Gastroesophageal sphincter (tissue), 4 donors: Measurements from ENCODE around the gene MILR1. TPM values are rescaled to one million over a fixed set of nuclear protein-coding genes. Genes with fewer than 3 reads are reported as not detected.

Experiments
- ATAC-seq: fragments of 150-250 bp; one replicate; pipeline ENCODE4 v1.9.1; 2016; ENCODE audit warnings: mild to moderate bottlenecking, moderate library complexity
- H3K27ac ChIP-seq, 4 donors: fragments of 200-600 bp; sonication (generic) in 3 of 4; 1 replicate in 3 of 4; 2 replicates in 1 of 4; pipeline ENCODE4 v1.5.1; 2016 to 2019
- H3K27me3 ChIP-seq: fragments of 200-600 bp; sonication (generic); one replicate; pipeline ENCODE4 v1.5.1; 2019
- H3K36me3 ChIP-seq, 2 donors: fragments of 200-600 bp; sonication (generic); one replicate each; pipeline ENCODE4 v1.5.1; 2019; ENCODE audit warnings: control low read depth in 1 of 2
- H3K4me1 ChIP-seq, 3 donors: fragments of 200-600 bp; sonication (generic); 1 replicate in 2 of 3; 2 replicates in 1 of 3; pipeline ENCODE4 v1.5.1; 2016 to 2019; ENCODE audit warnings: control low read depth in 2 of 3
- H3K4me3 ChIP-seq, 2 donors: fragments of 200-600 bp; sonication (generic); one replicate each; pipeline ENCODE4 v1.5.1; 2019; ENCODE audit warnings: mild to moderate bottlenecking in 1 of 2, moderate library complexity in 1 of 2
- H3K9me3 ChIP-seq, 3 donors: fragments of 200-600 bp; sonication (generic); one replicate each; pipeline ENCODE4 v1.5.1; 2017 to 2019; ENCODE audit warnings: control low read depth in 2 of 3
- EP300 ChIP-seq: sonication (generic); formaldehyde crosslinking; IDR thresholded peaks from one replicate; pipeline ENCODE4 v1.6.1; 2017; ENCODE audit warnings: antibody characterized with exemption, mild to moderate bottlenecking
- POLR2A ChIP-seq, 2 donors: fragments of 450-650 bp; IDR thresholded peaks; one replicate each; pipeline ENCODE4 v1.6.1; 2017; ENCODE audit warnings: antibody characterized with exemption in 2 of 2, mild to moderate bottlenecking in 2 of 2, moderate library complexity in 1 of 2
- POLR2AphosphoS5 ChIP-seq: sonication (generic); formaldehyde crosslinking; IDR thresholded peaks from one replicate; pipeline ENCODE4 v1.6.1; 2017; ENCODE audit warnings: antibody characterized with exemption
- WGBS, 2 donors: methylation state at CpG; one replicate each; pipeline ENCODE4 v1.1.5; 2018; ENCODE audit warnings: low coverage in 1 of 2; 5-methylcytosine and 5-hydroxymethylcytosine counted together
- total RNA-seq, 4 donors: library from RNA; depleted of rRNA; stranded (reverse); fragments of >200 nt; gene quantifications; one replicate each; pipeline ENCODE4 v1.1.0, GENCODE V29; 2016
- TF ChIP-seq, protein P1 (sequence below), 4 experiments: fragments of 200-600 bp in 2 of 4; fragments of 450-650 bp in 2 of 4; sonication (generic) in 1 of 4; IDR thresholded peaks; one replicate each; pipeline ENCODE4 v1.5.1; 2017 to 2019; ENCODE audit warnings: antibody characterized with exemption in 4 of 4, mild to moderate bottlenecking in 2 of 4, moderate library complexity in 2 of 4

MILR1 gene
- total RNA-seq, 4 donors from 2014 or later, result 3.5 to 10.1 (median 7.3) TPM; not detected in 1

- Histone ChIP-seq H3K4me1 (peaks cover 10 to 74% (median 16%) of the 10 kb centered on the region in 3 donors), H3K27ac (peak overlapping the region; percentile 94 to 100 (median 98)), H3K9me3 (no peaks in the 10 kb centered on the region), H3K4me3 (peak overlapping the region; percentile 84 to 85), H3K36me3 (peaks cover 31 to 57% of the 10 kb centered on the region in 2 donors), H3K27me3 (no peaks in the 10 kb centered on the region)
- TF ChIP-seq POLR2AphosphoS5, result no peak
- TF ChIP-seq, protein P1, sequence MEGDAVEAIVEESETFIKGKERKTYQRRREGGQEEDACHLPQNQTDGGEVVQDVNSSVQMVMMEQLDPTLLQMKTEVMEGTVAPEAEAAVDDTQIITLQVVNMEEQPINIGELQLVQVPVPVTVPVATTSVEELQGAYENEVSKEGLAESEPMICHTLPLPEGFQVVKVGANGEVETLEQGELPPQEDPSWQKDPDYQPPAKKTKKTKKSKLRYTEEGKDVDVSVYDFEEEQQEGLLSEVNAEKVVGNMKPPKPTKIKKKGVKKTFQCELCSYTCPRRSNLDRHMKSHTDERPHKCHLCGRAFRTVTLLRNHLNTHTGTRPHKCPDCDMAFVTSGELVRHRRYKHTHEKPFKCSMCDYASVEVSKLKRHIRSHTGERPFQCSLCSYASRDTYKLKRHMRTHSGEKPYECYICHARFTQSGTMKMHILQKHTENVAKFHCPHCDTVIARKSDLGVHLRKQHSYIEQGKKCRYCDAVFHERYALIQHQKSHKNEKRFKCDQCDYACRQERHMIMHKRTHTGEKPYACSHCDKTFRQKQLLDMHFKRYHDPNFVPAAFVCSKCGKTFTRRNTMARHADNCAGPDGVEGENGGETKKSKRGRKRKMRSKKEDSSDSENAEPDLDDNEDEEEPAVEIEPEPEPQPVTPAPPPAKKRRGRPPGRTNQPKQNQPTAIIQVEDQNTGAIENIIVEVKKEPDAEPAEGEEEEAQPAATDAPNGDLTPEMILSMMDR (IDR thresholded peaks at IDR 0.05), result no peak
- no peak for TF ChIP-seq POLR2A (IDR thresholded peaks at IDR 0.05)
- ATAC-seq, result no peak
- WGBS, 2 donors, result 10 to 13% methylated on average over 7 of the region's 7 CpGs
Observed at GRCh38 chr17:64503821-64504768, 55.2 kb downstream of the MILR1 start.

- TF ChIP-seq EP300 (no peak), POLR2A (IDR thresholded peaks at IDR 0.05) (no peak), POLR2AphosphoS5 (peak; percentile 68)
- TF ChIP-seq, protein P1 (IDR thresholded peaks at IDR 0.05), result no peak
- Histone ChIP-seq H3K4me3 (peak overlapping the region; percentile 84 to 85), H3K27ac (peak overlapping the region; percentile 94 to 100 (median 98)), H3K27me3 (no peaks in the 10 kb centered on the region), H3K4me1 (peaks cover 10 to 74% (median 20%) of the 10 kb centered on the region in 3 donors), H3K9me3 (no peaks in the 10 kb centered on the region), H3K36me3 (peaks cover 29 to 49% of the 10 kb centered on the region in 2 donors)
- WGBS, 2 donors, result 0 to 1% methylated on average over 11 to 13 of the region's 13 CpGs
- ATAC-seq, result no peak
Observed at GRCh38 chr17:64504769-64505339, 55.9 kb downstream of the MILR1 start.

DNA sequence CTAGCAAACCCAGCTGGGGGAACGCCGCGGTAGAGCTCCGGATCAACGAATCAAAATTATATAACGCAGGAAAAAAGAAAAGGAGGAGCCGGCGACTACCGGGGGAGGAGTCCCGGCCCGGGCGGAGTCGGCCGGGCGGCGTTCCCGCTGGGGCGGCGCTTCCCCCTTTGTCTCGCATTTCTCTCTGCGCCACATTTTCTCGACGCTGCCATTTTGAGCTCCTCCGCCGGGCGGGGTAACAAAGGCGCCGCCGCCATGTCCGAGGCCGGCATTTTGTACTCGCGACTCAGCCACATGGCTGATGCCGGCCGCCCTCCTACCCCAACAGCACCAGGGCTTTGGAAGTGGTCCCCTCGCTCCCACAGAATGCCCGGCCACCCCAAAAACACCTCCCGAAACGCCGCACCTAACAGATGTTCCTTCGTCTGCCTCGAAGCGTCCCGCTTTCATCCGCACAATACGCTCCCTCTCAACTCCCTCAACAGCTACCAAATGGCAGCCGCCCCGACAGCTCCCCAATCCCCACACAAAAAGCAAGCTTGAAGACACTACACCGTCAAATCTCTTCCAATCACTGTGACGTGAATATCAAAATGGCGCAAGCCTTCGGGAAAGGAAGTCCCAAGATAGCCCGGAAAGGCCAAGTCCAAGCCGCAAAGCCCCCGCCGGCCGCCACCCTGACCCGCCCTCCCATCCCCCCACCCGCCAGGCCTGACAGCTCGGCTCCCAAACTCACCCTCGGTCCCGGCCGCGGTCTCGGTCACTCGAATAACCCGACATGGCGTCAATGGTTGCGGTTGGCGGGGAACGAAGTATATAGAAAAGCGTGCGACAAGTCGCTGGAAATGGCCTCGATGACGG, 56.7 kb downstream of the MILR1 start:
- 0 to 2% methylated on average over 12 to 42 of the region's 76 CpGs for WGBS, 2 donors
- Histone ChIP-seq H3K4me1 (peaks cover 10 to 74% (median 20%) of the 10 kb centered on the region in 3 donors), H3K9me3 (no peaks in the 10 kb centered on the region), H3K36me3 (peaks cover 24 to 49% of the 10 kb centered on the region in 2 donors), H3K27ac (peak overlapping the region; percentile 94 to 100 (median 98)), H3K4me3 (peak overlapping the region; percentile 84 to 85), H3K27me3 (no peaks in the 10 kb centered on the region)
- TF ChIP-seq EP300, result no peak
- TF ChIP-seq, protein P1 (IDR thresholded peaks at IDR 0.05), result peak in 2 of 4 experiments; percentile 18 to 33
- peak; percentile 41 to 54 for TF ChIP-seq POLR2A (IDR thresholded peaks at IDR 0.05)
- peak; percentile 86 for TF ChIP-seq POLR2AphosphoS5
- ATAC-seq, result peak; percentile 68

DNA sequence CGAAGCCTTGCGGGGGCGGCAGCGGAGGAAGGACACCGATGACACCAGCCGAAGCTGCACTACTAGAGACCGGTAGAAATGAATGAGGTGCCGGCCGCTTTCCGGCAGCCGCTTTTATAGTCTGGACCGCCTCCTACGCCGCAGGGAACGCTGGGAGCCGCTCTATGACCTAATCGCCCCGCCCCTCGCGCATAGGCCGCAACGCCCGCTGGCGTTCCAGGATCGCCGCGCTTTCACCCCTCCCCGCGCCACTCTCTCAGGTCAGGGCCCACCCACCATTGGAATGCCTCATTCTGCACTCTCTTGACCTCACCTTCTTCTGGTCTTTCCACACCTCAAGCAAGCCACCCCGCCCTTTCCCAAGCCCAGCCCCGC, 57.3 kb downstream of the MILR1 start, which contains the start of gene DDX5:
Gene DDX5 (minus strand): TSS at position 89 of the 375 bp plus-strand sequence. CDS start 170 bp downstream, outside the sequence.
- H3K27ac ChIP-seq, result peak within 1 kb of the TSS; percentile 94 to 100 (median 98)
- TF ChIP-seq POLR2A (IDR thresholded peaks at IDR 0.05), result peak; percentile 99
- TF ChIP-seq EP300, result no peak
- peak; percentile 100 for TF ChIP-seq POLR2AphosphoS5
- no peaks in the 10 kb centered on the region for H3K27me3 ChIP-seq
- peaks cover 10 to 68% (median 20%) of the 10 kb centered on the region in 3 donors for H3K4me1 ChIP-seq
- 0% methylated on average over 2 of the region's 31 CpGs; no CpG with 5 or more reads in 1 of the 2 donors for WGBS, 2 donors
- peak within 1 kb of the TSS; percentile 84 to 85 for H3K4me3 ChIP-seq
- no peaks in the 10 kb centered on the region for H3K9me3 ChIP-seq
- ATAC-seq, result peak; percentile 82
- H3K36me3 ChIP-seq, result peaks cover 21 to 49% of the 10 kb centered on the region in 2 donors
